Gastroesophageal sphincter (tissue), 4 donors: ENCODE data around the gene PIK3R2. TPM values are rescaled to one million over a fixed set of nuclear protein-coding genes. Genes with fewer than 3 reads are reported as not detected.
"Not testable (repeated sequence)": the region's sequence is repeated elsewhere in the genome, so short reads cannot be mapped to it uniquely, and the experiment has no call there.

ENCODE experiments used
- ATAC-seq: fragments of 150-250 bp; one replicate; pipeline ENCODE4 v1.9.1; 2016; ENCODE audit warnings: mild to moderate bottlenecking, moderate library complexity
- H3K27ac ChIP-seq, 4 donors: fragments of 200-600 bp; sonication (generic) in 3 of 4; 1 replicate in 3 of 4; 2 replicates in 1 of 4; pipeline ENCODE4 v1.5.1; 2016 to 2019
- H3K27me3 ChIP-seq: fragments of 200-600 bp; sonication (generic); one replicate; pipeline ENCODE4 v1.5.1; 2019
- H3K36me3 ChIP-seq, 2 donors: fragments of 200-600 bp; sonication (generic); one replicate each; pipeline ENCODE4 v1.5.1; 2019; ENCODE audit warnings: control low read depth in 1 of 2
- H3K4me1 ChIP-seq, 3 donors: fragments of 200-600 bp; sonication (generic); 1 replicate in 2 of 3; 2 replicates in 1 of 3; pipeline ENCODE4 v1.5.1; 2016 to 2019; ENCODE audit warnings: control low read depth in 2 of 3
- H3K4me3 ChIP-seq, 2 donors: fragments of 200-600 bp; sonication (generic); one replicate each; pipeline ENCODE4 v1.5.1; 2019; ENCODE audit warnings: mild to moderate bottlenecking in 1 of 2, moderate library complexity in 1 of 2
- H3K9me3 ChIP-seq, 3 donors: fragments of 200-600 bp; sonication (generic); one replicate each; pipeline ENCODE4 v1.5.1; 2017 to 2019; ENCODE audit warnings: control low read depth in 2 of 3
- EP300 ChIP-seq: sonication (generic); formaldehyde crosslinking; IDR thresholded peaks from one replicate; pipeline ENCODE4 v1.6.1; 2017; ENCODE audit warnings: antibody characterized with exemption, mild to moderate bottlenecking
- POLR2A ChIP-seq, 2 donors: fragments of 450-650 bp; IDR thresholded peaks; one replicate each; pipeline ENCODE4 v1.6.1; 2017; ENCODE audit warnings: antibody characterized with exemption in 2 of 2, mild to moderate bottlenecking in 2 of 2, moderate library complexity in 1 of 2
- POLR2AphosphoS5 ChIP-seq: sonication (generic); formaldehyde crosslinking; IDR thresholded peaks from one replicate; pipeline ENCODE4 v1.6.1; 2017; ENCODE audit warnings: antibody characterized with exemption
- WGBS, 2 donors: methylation state at CpG; one replicate each; pipeline ENCODE4 v1.1.5; 2018; ENCODE audit warnings: low coverage in 1 of 2; 5-methylcytosine and 5-hydroxymethylcytosine counted together
- total RNA-seq, 4 donors: library from RNA; depleted of rRNA; stranded (reverse); fragments of >200 nt; gene quantifications; one replicate each; pipeline ENCODE4 v1.1.0, GENCODE V29; 2016
- TF ChIP-seq, protein P1 (sequence below), 4 experiments: fragments of 200-600 bp in 2 of 4; fragments of 450-650 bp in 2 of 4; sonication (generic) in 1 of 4; IDR thresholded peaks; one replicate each; pipeline ENCODE4 v1.5.1; 2017 to 2019; ENCODE audit warnings: antibody characterized with exemption in 4 of 4, mild to moderate bottlenecking in 2 of 4, moderate library complexity in 2 of 4

The PIK3R2 gene
- total RNA-seq = 10 to 100 TPM in 3 of 4 donors, 1 to 10 TPM in 1; 5.3 to 30.1 (median 22.7) TPM

DNA sequence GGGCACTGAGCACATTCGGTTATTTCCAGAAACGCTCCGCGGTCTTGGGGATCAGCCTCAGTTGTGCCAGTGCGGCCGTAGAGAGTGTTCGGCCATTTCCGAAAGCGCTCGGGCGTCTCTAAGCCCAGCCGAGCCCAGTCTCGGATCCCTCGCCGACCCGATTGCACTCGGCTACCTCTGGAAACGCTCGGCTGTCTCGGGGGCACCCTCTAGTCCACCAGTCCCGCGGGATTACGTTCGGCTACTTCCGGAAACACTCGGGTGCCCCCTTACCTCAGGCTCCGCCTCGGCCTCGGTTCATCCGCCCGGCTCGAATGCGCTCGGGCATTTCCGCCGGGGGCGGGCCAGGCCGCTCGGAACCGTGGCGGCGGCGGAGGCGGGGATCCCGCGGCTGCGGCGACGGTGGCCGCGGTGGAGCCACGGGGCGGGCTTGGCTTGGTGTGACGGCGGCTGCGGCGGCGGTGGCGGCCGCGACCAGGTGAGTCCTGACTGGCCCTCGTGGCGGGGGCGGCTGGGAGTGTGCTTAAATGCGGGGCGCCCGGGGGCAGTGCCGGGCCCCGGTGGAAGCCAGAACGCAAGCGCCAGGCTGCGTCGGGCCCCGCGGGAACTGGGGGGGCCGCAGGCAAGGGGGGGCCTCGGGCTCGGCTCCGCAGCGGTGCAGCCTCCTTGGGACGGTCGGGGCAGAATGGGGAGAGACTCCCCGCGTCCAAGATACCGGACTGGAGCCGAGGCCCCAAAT is at the start of gene PIK3R2:
Gene PIK3R2 (plus strand): TSS at position 347 of the 739 bp plus-strand sequence. CDS start 2,717 bp downstream, outside the sequence.
- WGBS, 2 donors = no CpG with 5 or more reads among the region's 86 CpGs
- peaks cover 0 to 58% (median 29%) of the 10 kb centered on the region in 3 donors for H3K4me1 ChIP-seq
- no peaks in the 10 kb centered on the region for H3K27me3 ChIP-seq
- H3K36me3 ChIP-seq = peaks cover 0 to 8% of the 10 kb centered on the region in 2 donors
- peak within 1 kb of the TSS; percentile 82 to 97 (median 90) for H3K27ac ChIP-seq
- TF ChIP-seq POLR2A (IDR thresholded peaks at IDR 0.05) (peak; percentile 68), EP300 (no peak), POLR2AphosphoS5 (no peak)
- TF ChIP-seq, protein P1, sequence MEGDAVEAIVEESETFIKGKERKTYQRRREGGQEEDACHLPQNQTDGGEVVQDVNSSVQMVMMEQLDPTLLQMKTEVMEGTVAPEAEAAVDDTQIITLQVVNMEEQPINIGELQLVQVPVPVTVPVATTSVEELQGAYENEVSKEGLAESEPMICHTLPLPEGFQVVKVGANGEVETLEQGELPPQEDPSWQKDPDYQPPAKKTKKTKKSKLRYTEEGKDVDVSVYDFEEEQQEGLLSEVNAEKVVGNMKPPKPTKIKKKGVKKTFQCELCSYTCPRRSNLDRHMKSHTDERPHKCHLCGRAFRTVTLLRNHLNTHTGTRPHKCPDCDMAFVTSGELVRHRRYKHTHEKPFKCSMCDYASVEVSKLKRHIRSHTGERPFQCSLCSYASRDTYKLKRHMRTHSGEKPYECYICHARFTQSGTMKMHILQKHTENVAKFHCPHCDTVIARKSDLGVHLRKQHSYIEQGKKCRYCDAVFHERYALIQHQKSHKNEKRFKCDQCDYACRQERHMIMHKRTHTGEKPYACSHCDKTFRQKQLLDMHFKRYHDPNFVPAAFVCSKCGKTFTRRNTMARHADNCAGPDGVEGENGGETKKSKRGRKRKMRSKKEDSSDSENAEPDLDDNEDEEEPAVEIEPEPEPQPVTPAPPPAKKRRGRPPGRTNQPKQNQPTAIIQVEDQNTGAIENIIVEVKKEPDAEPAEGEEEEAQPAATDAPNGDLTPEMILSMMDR (IDR thresholded peaks at IDR 0.05) = peak in 2 of 4 experiments; percentile 6 to 17
- peak; percentile 90 for ATAC-seq
- H3K9me3 ChIP-seq = no peaks in the 10 kb centered on the region
- H3K4me3 ChIP-seq = peak within 1 kb of the TSS; percentile 79 to 92

DNA sequence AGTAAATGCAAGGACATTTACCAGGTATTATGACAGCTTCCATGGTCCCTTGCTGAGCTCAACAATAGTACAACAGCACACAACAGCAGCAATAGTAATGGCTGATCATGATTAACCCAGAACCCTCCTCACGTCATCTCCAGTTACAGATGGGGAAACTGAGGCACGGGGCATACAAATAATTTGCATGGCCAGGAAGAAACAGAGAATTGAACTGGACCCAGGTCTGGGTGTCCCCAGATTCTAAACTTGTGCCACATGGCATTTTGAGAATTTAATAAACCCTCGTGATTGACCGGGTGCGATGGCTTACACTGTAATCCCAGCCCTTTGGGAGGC is 48.2 kb upstream of the PIK3R2 start:
- no peaks in the 10 kb centered on the region for H3K9me3 ChIP-seq
- 66 to 71% methylated on average over 4 to 5 of the region's 5 CpGs for WGBS, 2 donors
- peak overlapping the region in 1 of 2 donors; percentile 46 for H3K4me3 ChIP-seq
- TF ChIP-seq POLR2AphosphoS5 (no peak), POLR2A (IDR thresholded peaks at IDR 0.05) (no peak), EP300 (no peak)
- TF ChIP-seq, protein P1 (IDR thresholded peaks at IDR 0.05) = no peak
- H3K27ac ChIP-seq = peak overlapping the region in 2 of 4 donors; percentile 5 to 48
- peaks cover 0 to 21% (median 9%) of the 10 kb centered on the region in 3 donors for H3K4me1 ChIP-seq
- no peaks in the 10 kb centered on the region for H3K36me3 ChIP-seq
- ATAC-seq = no peak
- peaks cover 74% of the 10 kb centered on the region for H3K27me3 ChIP-seq

DNA sequence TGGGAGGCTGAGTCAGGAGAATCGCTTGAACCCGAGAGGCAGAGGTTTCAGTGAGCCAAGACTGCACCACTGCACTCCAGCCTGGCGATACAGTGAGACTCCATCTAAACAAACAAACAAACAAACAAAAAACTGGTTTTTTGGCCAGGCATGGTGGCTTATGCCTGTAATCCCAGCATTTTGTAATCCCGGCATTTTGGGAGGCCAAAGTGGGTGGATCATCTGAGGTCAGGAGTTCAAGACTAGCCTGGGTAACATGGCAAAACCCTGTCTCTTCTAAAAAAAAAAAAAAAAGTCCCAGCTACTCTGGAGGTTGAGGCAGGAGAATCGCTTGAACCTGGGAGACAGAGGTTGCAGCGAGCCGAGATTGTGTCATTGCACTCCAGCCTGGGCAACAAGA is 47.7 kb upstream of the PIK3R2 start:
- not testable (repeated sequence) for H3K9me3 ChIP-seq, H3K36me3 ChIP-seq, H3K27ac ChIP-seq, ATAC-seq, H3K4me3 ChIP-seq
- peaks cover 0 to 26% (median 11%) of the 10 kb centered on the region in 3 donors for H3K4me1 ChIP-seq
- peaks cover 74% of the 10 kb centered on the region for H3K27me3 ChIP-seq
- 64 to 74% methylated on average over 4 to 7 of the region's 7 CpGs for whole genome bisulfite sequencing, 2 donors

DNA sequence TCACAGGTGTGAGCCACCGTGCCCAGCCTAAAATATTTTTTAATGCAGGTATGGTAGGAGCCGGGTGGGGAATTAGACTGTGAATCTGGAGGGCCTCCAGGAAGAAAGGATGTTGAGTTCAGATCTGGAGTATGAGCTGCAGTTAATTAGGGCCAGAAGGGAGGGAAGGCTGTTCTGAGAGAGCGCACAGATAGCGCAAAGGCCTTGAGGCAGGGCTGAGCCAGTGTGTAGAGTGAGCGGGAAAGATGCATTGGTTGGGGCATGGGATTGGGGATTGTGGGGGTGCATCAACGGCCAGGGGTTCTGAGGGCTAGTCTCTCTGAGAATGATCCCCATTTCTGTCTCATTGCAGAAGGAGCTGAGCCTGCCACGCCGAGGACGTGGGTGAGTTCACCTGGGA is 45.7 kb upstream of the PIK3R2 start:
- TF ChIP-seq EP300 = no peak
- ATAC-seq = no peak
- WGBS, 2 donors = 83 to 89% methylated on average over 3 to 9 of the region's 9 CpGs
- H3K4me3 ChIP-seq = no peak overlapping the region
- no peaks in the 10 kb centered on the region for H3K9me3 ChIP-seq
- H3K27ac ChIP-seq = no peak overlapping the region
- no peaks in the 10 kb centered on the region for H3K36me3 ChIP-seq
- H3K4me1 ChIP-seq = peaks cover 0 to 36% (median 16%) of the 10 kb centered on the region in 3 donors
- H3K27me3 ChIP-seq = peaks cover 60% of the 10 kb centered on the region

DNA sequence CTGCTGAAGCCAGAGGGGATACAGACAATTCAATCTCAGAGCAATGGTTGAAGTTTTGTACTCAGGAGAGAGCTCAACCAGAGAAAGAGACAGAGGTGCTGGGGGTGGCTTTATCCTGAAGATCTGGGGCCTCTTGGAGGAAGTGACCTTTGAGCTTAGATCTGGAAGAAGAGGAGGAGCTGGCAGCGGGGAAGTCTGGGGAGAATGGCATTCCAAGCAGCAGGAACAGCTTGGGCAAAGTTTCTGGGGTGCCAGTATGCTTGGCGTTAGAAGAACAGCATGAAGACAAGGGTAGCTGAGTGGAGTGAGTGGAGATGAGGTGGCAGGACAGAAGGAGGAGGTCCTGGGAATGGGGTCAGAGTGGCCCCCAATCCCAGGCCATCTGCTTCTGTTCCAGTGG is 44.1 kb upstream of the PIK3R2 start:
- Histone ChIP-seq H3K9me3 (no peaks in the 10 kb centered on the region), H3K4me1 (peaks cover 0 to 33% (median 16%) of the 10 kb centered on the region in 3 donors), H3K27me3 (peaks cover 43% of the 10 kb centered on the region), H3K36me3 (no peaks in the 10 kb centered on the region), H3K4me3 (no peak overlapping the region), H3K27ac (no peak overlapping the region)
- TF ChIP-seq, protein P1 (IDR thresholded peaks at IDR 0.05) = no peak
- TF ChIP-seq POLR2A (IDR thresholded peaks at IDR 0.05) (no peak), EP300 (no peak), POLR2AphosphoS5 (no peak)
- ATAC-seq = no peak
- 58% methylated on average over 2 of the region's 2 CpGs; no CpG with 5 or more reads in 1 of the 2 donors for WGBS, 2 donors

DNA sequence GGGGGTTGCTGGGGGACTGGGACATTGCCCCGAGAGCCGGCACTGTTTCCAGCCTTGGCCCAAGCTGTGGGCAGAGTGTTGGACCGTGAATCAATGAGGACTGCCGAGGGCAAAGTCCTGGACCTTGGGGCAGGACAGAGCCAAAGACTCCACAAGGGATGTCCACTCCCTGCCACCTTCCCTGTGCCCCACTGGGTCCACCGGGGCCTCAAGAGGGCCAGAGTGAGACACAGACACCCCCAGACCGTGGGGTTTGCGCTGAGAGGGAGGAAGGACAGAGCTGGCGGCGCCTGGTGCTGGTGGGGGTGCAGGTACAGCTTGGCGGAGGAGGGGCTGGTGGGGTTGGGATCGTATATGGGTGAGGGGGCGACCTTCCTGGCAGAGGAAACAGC is 43.6 kb upstream of the PIK3R2 start:
- Histone ChIP-seq H3K4me3 (peak overlapping the region; percentile 34 to 78), H3K27me3 (peaks cover 43% of the 10 kb centered on the region), H3K9me3 (no peaks in the 10 kb centered on the region), H3K27ac (peak overlapping the region in 2 of 4 donors; percentile 66 to 75), H3K36me3 (no peaks in the 10 kb centered on the region), H3K4me1 (peaks cover 0 to 28% (median 16%) of the 10 kb centered on the region in 3 donors)
- WGBS, 2 donors = 40% methylated on average over 4 of the region's 12 CpGs; no CpG with 5 or more reads in 1 of the 2 donors
- peak; percentile 8 for ATAC-seq
- TF ChIP-seq POLR2AphosphoS5 (no peak), POLR2A (IDR thresholded peaks at IDR 0.05) (no peak), EP300 (no peak)
- TF ChIP-seq, protein P1 (IDR thresholded peaks at IDR 0.05) = no peak
